ENCODE measurements around the gene ERAP2. TPM values are rescaled to one million over a fixed set of nuclear protein-coding genes. Genes with fewer than 3 reads are reported as not detected.

ERAP2 gene
- polyA plus RNA-seq, 1 experiment: 2.5 TPM

- CTCF ChIA-PET: interaction anchor here (1.3 kb wide), 1 partner anchor 260 kb away, joined by 5 read pairs; no protein-coding TSS in a partner anchor
- Histone ChIP-seq H3K4me3 (ENCODE audit: low read depth, low read length) (no peak overlapping the region), H3K27ac (ENCODE audit: low read depth, low read length) (no peak overlapping the region), H3K9me3 (ENCODE audit: control insufficient read depth, insufficient read depth, low read length) (no peaks in the 10 kb centered on the region), H3K27me3 (ENCODE audit: control insufficient read depth, insufficient read depth, low read length) (no peaks in the 10 kb centered on the region)
- TF ChIP-seq CTCF (IDR thresholded peaks at IDR 0.05; ENCODE audit: low read depth, low read length): no peak
- POLR2A ChIA-PET: no interaction called here
- no peak for DNase-seq (ENCODE audit: low read depth, low spot score)
These were observed 25.5 kb downstream of the ERAP2 start for GRCh38 chr5:96901841-96902240.

GRCh38 chr5:96902876-96903275 lies 26.6 kb downstream of the ERAP2 start:
- Histone ChIP-seq H3K27me3 (ENCODE audit: control insufficient read depth, insufficient read depth, low read length) (no peaks in the 10 kb centered on the region), H3K4me3 (ENCODE audit: low read depth, low read length) (no peak overlapping the region), H3K27ac (ENCODE audit: low read depth, low read length) (no peak overlapping the region), H3K9me3 (ENCODE audit: control insufficient read depth, insufficient read depth, low read length) (no peaks in the 10 kb centered on the region)
- CTCF ChIA-PET: no interaction called here
- DNase-seq (ENCODE audit: low read depth, low spot score): no peak
- POLR2A ChIA-PET: no interaction called here
- TF ChIP-seq CTCF (IDR thresholded peaks at IDR 0.05; ENCODE audit: low read depth, low read length): no peak

- ChIA-PET CTCF (interaction anchor here (1.2 to 1.8 kb wide), 2 partner anchors 34 to 94 kb away, joined by 4 to 9 read pairs; no protein-coding TSS in a partner anchor), POLR2A (no interaction called here)
- no peak for DNase-seq (ENCODE audit: low read depth, low spot score)
- TF ChIP-seq CTCF (IDR thresholded peaks at IDR 0.05; ENCODE audit: low read depth, low read length): no peak
- no peaks in the 10 kb centered on the region for H3K9me3 ChIP-seq (ENCODE audit: control insufficient read depth, insufficient read depth, low read length)
- H3K27ac ChIP-seq (ENCODE audit: low read depth, low read length): no peak overlapping the region
- H3K4me3 ChIP-seq (ENCODE audit: low read depth, low read length): no peak overlapping the region
- H3K27me3 ChIP-seq (ENCODE audit: control insufficient read depth, insufficient read depth, low read length): no peaks in the 10 kb centered on the region
These were observed 27.0 kb downstream of the ERAP2 start for GRCh38 chr5:96903300-96903699.

- POLR2A ChIA-PET: interaction anchor here (0.7 kb wide), 1 partner anchor 9 kb away, joined by 3 read pairs; no protein-coding TSS in a partner anchor
- CTCF ChIA-PET: interaction anchor here (1.2 to 1.8 kb wide), 2 partner anchors 35 to 93 kb away, joined by 4 to 9 read pairs; no protein-coding TSS in a partner anchor
- TF ChIP-seq CTCF (IDR thresholded peaks at IDR 0.05; ENCODE audit: low read depth, low read length): no peak
- Histone ChIP-seq H3K27ac (ENCODE audit: low read depth, low read length) (no peak overlapping the region), H3K27me3 (ENCODE audit: control insufficient read depth, insufficient read depth, low read length) (no peaks in the 10 kb centered on the region), H3K9me3 (ENCODE audit: control insufficient read depth, insufficient read depth, low read length) (no peaks in the 10 kb centered on the region), H3K4me3 (ENCODE audit: low read depth, low read length) (no peak overlapping the region)
- DNase-seq (ENCODE audit: low read depth, low spot score): no peak
These were observed 28.0 kb downstream of the ERAP2 start for GRCh38 chr5:96904054-96904931.

- DNase-seq (ENCODE audit: low read depth, low spot score): no peak
- Histone ChIP-seq H3K9me3 (ENCODE audit: control insufficient read depth, insufficient read depth, low read length) (no peaks in the 10 kb centered on the region), H3K4me3 (ENCODE audit: low read depth, low read length) (no peak overlapping the region), H3K27me3 (ENCODE audit: control insufficient read depth, insufficient read depth, low read length) (no peaks in the 10 kb centered on the region), H3K27ac (ENCODE audit: low read depth, low read length) (no peak overlapping the region)
- no peak for TF ChIP-seq CTCF (IDR thresholded peaks at IDR 0.05; ENCODE audit: low read depth, low read length)
- ChIA-PET CTCF (interaction anchor here (0.7 kb wide), 1 partner anchor 37 kb away, joined by 4 read pairs; no protein-coding TSS in a partner anchor), POLR2A (no interaction called here)
These were observed 29.6 kb downstream of the ERAP2 start for GRCh38 chr5:96905864-96906263.

All from AG04450 (cell line).